DMS79 treated with DMSO at 0.1 percent for 48 hours (cell line): ENCODE results near the gene ST6GALNAC3.
"Not testable (repeated sequence)": the region's sequence is repeated elsewhere in the genome, so short reads cannot be mapped to it uniquely, and the experiment has no call there.

Source experiments
- DNase-seq: peaks from one replicate; lab custom pipeline; 2025; lab: John Stamatoyannopoulos, UW

ST6GALNAC3 gene

GRCh38 chr1:76074321-76075187 is at the start of gene ST6GALNAC3:
ST6GALNAC3 (plus strand) TSS chr1:76074746.
- peak; percentile 20 for DNase-seq

GRCh38 chr1:76027341-76027740 is 47.2 kb upstream of the ST6GALNAC3 start:
- DNase-seq: no peak

DNA sequence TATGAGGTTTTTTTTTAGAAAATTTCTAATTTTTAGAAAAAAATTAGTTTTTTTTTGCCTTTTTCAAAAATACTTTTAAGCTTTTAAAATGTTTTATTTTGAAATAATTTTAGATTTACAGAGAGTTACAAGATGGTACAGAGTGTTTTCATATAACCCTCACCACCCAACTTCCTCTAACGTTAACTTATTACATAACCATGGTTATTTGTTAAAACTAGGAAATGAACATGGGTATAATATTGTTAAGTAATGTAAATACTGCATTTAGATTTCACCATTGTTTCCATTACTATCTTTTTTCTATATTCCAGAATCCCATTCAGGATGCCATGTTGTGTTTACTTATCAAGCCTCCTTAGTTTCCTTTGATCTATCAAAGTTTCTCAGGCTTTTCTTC is 45.2 kb upstream of the ST6GALNAC3 start:
- DNase-seq: no peak

- DNase-seq: no peak
These were observed 43.0 kb upstream of the ST6GALNAC3 start for GRCh38 chr1:76031496-76031895.

DNA sequence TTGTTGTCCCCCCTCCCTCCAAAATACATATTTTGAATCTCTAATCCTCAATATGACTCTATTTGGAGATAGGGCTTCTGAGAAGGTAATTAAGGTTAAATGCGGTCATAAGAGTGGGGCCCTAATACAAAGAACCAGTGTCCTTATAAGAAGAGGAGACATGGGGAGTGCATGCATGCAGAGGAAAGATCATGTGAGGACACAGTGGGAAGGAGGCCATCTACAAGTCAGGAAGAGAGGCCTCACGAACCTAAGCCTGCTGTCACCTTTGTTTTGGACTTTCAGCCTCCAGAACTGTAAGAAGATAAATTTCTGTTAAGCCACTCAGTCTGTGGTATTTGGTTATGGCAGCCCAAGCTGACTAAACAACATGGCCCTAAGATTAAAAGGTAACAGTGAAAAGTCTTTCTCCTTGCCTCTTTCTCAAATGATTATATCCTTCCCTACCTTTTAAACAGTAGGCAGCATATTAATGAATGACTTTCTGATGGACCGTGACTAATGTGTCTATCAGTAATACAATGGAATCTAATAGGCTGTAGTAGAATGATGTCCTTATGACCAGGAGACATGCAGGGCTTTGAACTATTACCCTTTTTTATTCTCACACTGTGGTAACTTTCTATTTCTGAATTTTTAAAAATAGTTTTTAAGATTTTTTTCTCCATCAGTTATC is 40.6 kb upstream of the ST6GALNAC3 start:
- DNase-seq: no peak

GRCh38 chr1:76035053-76035452 is 39.5 kb upstream of the ST6GALNAC3 start:
- no peak for DNase-seq

- no peak for DNase-seq
These were observed 37.2 kb upstream of the ST6GALNAC3 start for GRCh38 chr1:76037324-76037723.

- DNase-seq: no peak
These were observed 36.1 kb upstream of the ST6GALNAC3 start for GRCh38 chr1:76038287-76039004.

GRCh38 chr1:76046149-76046548 is 28.4 kb upstream of the ST6GALNAC3 start:
- DNase-seq: no peak

DNA sequence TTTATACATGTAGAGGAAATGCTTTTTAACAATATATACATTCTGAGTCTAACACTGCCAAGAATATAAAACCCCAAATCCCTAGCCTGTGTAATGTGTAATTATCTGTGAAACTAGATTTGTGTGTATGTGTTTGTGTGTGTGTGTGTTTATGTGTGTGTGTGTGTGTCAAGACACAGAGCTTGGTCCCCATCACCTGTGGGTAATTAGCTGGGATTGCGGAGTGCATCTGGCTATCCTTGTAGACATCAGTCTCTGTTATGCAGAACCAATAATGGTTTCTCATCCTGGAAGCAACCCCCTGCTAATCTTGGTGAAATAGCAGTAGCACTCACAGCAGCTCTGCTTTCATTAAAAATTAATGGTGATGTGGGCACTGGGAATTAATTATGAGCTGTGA is 26.3 kb upstream of the ST6GALNAC3 start:
- no peak for DNase-seq

- no peak for DNase-seq
These were observed 25.6 kb upstream of the ST6GALNAC3 start for GRCh38 chr1:76048926-76049325.

GRCh38 chr1:76049498-76049897 is 25.0 kb upstream of the ST6GALNAC3 start:
- DNase-seq: no peak

DNA sequence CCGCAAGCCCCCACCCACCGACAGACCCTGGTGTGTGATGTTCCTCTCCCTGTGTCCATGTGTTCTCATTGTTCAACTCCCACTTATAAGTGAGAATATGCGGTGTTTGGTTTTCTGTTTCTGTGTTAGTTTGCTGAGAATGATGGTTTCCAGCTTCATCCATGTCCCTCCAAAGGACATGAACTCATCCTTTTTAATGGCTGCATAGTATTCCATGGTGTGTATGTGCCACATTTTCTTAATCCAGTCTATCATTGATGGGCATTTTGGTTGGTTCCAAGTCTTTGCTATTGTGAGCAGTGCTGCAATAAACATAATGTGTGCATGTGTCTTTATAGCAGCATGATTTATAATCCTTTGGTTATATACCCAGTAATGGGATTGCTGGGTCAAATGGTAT is 24.5 kb upstream of the ST6GALNAC3 start:
- not testable (repeated sequence) for DNase-seq

DNA sequence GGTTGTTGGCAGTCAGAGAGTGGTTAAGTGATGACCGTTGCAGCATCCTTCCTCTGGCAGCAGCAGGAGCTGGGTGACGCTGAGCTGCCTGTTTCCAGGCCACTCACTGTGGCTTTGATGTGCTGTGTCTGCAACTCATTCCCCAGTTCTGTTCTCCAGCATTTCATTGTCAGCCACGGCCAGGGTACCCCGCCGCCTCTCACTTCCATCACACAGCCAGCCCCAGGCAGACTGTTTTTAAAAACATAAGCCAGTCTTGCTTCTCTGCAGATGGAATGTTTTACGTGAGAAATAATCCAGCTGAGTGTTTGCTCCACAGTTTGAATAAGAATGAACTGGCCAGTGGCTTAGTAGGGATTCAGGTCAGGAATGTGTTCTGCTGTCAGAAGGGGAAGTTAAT is 21.5 kb upstream of the ST6GALNAC3 start:
- DNase-seq: no peak

DNA sequence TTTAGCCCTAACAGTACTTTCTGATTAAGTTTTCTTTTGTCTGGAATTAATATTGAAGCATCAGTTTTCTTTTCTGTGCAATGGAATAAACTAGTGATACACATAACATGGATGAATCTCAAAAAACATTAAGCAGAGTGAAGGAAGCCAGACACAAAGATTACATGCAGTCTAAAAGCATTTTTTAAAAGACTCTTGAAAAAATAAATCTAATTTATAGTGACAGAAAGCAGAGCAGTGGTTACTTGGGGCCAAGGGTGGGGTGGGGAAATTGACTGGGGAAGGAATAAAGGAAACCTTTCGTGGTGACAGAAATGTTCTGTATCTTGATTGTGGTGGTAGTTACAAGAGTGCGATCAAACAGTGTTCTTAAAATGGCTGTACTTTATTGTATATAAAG is 20.2 kb upstream of the ST6GALNAC3 start:
- DNase-seq: no peak

DNA sequence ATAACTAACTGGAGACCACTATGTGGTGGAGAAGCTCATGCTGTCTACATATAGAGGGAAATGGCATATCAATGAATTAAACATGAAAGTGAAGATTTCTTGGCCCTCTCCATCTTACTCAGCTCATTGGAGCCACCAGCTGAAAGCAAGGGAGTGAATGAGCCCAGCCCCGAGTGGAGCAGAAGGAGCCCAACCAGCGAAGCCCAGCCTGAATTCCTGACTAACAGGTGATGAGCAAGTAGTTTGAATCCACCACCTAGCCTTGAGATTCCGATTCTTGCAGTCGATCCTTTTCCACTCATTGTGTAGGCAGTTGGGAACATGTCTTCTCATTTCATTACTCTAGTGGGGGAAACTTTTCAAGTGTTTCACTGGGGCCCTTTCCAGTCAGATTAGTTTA is 18.6 kb upstream of the ST6GALNAC3 start:
- DNase-seq: no peak

- DNase-seq: no peak
These were observed 15.1 kb upstream of the ST6GALNAC3 start for GRCh38 chr1:76059451-76059850.

GRCh38 chr1:76065270-76065669 is 9.3 kb upstream of the ST6GALNAC3 start:
- no peak for DNase-seq

DNA sequence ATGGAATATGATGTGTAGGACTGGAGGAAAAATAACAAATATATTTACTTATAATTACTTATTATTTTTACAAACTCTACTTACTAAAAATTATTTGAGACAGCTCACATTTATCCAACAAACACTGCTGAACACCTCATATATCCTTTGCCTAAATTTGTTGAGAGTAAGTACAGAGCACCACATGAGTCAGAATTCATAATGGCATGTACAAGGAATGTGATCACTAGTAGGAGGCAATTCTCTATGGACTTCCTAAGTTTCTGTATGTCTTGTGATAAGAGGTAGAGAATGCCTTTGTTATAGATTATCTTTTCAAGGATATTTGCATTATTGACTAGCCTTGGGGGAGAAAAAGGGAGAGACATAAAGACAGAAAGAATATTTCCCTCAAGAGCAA is 8.2 kb upstream of the ST6GALNAC3 start:
- no peak for DNase-seq

DNA sequence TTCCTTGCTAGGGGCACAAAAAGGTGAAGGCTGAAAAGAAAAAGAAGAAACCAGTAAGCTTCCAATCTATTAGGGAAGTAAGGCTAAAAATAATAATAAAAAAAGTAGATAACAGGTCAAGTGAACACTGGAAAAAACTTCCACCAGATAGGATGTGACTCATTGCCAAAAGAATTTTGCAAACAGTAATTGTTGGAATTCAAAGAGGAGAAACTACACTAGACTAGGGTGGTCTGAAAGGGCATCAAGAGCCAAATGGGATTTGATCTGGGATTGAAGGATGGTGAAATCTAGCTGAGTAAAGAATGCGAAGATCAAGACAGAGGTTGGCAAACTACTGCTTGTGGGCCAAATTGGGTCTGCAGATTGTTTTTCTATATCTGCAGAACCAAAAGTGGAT is 6.0 kb upstream of the ST6GALNAC3 start:
- no peak for DNase-seq

DNA sequence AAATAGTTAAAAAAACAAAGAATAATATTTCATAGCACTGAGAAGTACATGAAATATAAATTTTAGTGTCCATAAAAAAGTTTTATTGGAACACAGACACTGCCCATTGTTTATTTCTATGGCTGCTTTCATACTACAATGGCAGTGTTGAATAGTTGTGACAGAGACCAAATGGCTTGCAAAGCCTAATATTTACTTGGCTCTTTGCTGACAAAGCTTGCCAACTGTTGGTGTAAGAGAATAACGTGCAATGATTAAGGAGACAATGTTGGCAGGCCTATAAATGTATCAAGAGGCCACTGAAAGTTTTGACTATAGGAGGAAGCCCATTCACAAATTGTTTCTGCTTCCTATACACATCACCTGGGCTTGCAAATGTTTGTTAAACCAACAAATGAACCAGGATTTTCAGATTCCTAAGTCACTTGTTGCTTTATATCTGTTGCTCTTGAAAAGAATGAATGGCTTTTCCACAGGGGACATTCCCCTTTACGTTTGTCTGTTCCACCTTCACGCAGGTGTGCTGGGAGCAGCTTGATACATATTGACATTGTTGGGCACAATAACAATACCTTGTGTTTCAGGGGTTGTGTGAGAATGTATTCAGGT is 5.5 kb upstream of the ST6GALNAC3 start:
- no peak for DNase-seq

- DNase-seq: no peak
These were observed 4.0 kb upstream of the ST6GALNAC3 start for GRCh38 chr1:76070538-76070937.
